Posterior vena cava (tissue), 2 donors: ENCODE measurements around the gene PPP2R5C. TPM values are rescaled to one million over a fixed set of nuclear protein-coding genes. Genes with fewer than 3 reads are reported as not detected.
"Not testable (repeated sequence)": the region's sequence is repeated elsewhere in the genome, so short reads cannot be mapped to it uniquely, and the experiment has no call there.

Experiments
- DNase-seq: peaks from one replicate; pipeline ENCODE4 v3.0.0-alpha.2; 2020; ENCODE audit warnings: low spot score
- intact Hi-C, 2 donors: fragments of 100-400 bp; cut with DNase I; formaldehyde crosslinking; loops; one replicate each; pipeline versions ENCODE4 v1.14.1 to v1.14.2; 2022 to 2023
- long read RNA-seq, 2 donors: library from polyadenylated mRNA; unstranded; transcript quantifications; one replicate each; pipeline ENCODE4 v2.0.0, GENCODE V29; 2020 to 2021
- total RNA-seq, 2 donors: library from RNA; stranded (reverse); fragmentation: NEBNext Ultra II Directional; extraction: Animal tissue kit (Norgen Biotek cat#: 25700); gene quantifications; one replicate each; pipeline ENCODE4 v1.2.1, GENCODE V29; 2021
- donor health status: DM: yes; HTN: yes; CAD: no.
- donor health status: DM: yes; HTN: yes; CAD: no.

Gene PPP2R5C
- 100 to 1,000 TPM; 132 to 135 TPM for total RNA-seq
- long read RNA-seq, donor 1, full-length matches to known transcripts = 6 of 25 reads
- long read RNA-seq, donor 1, partial matches to known transcripts = 11 of 25 reads
- long read RNA-seq, donor 1, other reads (novel, unspliced or antisense) = 8 of 25 reads
- long read RNA-seq, donor 2, transcript PPP2R5C-205 (12 exons, 1,526 nt) = major isoform, 8 of 25 reads
- long read RNA-seq, donor 2, partial matches to known transcripts = 1 of 25 reads
- long read RNA-seq, donor 2, other reads (novel, unspliced or antisense) = 16 of 25 reads

DNA sequence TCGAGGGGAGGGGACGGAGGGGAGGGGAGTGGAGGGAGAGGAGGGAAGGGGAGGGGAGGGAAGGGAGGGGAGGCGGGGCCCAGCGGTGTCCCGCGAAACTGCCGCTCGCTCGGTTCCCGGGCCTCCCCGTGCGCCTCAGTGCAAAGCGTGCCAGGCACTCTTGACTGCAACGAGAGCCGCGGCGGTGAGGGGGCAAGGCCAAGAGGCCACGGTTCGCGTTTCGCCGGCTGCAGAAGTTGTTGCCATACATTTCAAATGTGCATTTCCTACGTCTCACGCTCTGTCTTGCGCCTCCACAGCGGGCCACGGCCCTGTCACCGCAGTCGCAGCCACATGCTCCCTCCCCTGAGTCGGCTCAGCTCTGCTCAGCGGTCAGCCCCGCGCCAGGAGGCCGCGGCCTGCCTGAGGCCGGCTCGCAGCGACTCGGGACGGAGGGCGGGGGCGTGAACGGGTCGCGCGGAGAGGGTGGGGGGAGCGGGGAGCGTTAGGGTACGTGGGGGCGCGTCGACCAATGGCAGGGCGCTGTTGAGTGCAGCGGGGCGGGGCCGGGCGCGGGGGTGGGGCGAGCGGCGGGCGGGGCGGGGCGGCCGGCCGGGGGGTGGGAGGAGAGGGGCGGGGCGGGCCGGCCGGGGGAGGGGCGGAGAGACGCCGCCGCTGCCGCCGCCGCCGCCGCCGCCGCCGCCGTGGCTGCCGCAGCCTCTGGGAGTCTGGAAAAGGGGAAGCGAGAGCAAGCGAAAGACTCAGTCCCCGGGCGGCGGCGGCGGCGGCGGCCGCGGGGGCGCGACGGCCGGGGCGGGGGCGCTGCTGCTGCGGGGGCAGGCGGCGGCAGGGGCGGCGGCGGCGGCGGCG lies at the start of gene PPP2R5C:
TSS of gene PPP2R5C (plus strand) at position 678 of the 849 bp plus-strand sequence. CDS start 185 bp downstream, outside the sequence.
- intact Hi-C loops = no loop called here
- peak; percentile 97 for DNase-seq

DNA sequence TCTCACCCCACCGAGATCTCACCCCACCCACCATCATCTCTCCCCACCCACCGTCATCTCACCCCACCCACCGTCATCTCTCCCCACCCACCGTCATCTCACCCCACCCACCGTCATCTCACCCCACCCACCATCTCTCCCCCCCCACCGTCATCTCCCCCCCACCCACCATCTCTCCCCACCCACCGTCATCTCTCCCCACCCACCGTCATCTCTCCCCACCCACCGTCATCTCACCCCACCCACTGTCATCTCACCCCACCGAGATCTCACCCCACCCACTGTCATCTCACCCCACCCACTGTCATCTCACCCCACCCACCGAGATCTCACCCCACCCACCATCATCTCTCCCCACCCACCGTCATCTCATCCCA lies 49.7 kb upstream of the PPP2R5C start:
- intact Hi-C loops, DNase-seq: not testable (repeated sequence)

DNA sequence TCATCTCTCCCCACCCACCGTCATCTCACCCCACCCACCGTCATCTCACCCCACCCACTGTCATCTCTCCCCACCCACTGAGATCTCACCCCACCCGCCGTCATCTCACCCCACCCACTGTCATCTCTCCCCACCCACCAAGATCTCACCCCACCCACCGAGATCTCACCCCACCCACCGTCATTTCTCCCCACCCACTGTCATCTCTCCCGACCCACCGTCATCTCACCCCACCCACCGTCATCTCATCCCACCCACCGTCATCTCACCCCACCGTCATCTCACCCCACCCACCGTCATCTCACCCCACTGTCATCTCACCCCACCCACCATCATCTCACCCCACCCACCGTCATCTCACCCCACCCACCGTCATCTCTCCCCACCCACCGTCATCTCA lies 49.2 kb upstream of the PPP2R5C start:
- intact Hi-C loops, DNase-seq: not testable (repeated sequence)

DNA sequence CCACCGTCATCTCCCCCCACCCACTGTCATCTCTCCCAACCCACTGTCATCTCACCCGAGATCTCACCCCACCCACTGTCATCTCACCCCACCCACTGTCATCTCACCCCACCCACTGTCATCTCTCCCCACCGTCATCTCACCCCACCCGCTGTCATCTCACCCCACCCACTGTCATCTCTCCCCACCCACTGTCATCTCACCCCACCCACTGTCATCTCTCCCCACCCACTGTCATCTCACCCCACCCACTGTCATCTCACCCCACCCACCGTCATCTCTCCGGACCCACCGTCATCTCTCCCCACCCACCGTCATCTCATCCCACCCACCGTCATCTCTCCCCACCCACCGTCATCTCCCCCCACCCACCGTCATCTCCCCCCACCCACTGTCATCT lies 48.4 kb upstream of the PPP2R5C start:
- DNase-seq, intact Hi-C loops: not testable (repeated sequence)

DNA sequence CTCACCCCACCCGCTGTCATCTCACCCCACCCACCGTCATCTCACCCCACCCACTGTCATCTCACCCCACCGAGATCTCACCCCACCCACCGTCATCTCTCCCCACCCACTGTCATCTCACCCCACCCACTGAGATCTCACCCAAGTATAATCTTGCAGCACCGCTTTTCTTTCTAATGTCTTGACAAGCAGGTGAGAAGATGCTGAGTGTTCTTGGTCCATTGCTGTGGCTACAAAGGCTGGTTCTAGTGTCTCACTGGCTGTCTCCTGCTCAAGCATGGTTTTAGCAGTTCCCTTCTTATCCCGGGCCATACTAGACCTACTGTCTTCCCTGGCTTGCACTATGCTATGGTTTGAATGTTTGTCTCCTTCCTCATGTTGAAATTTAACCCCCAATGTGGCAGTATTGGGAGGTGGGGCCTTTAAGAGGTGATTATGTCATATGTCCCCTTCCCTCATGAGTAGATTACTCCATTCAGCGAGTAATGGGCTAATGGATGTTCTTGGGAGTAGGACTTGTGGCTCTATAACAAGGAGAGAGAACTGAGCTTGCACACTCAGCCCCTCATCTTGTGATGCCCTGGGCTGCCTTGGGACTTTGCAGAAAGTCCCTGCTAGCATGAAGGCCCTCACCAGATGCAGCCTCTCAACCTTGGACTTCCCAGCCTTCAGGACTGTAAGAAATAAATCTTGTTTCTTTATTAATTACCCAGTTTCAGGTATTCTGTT lies 47.7 kb upstream of the PPP2R5C start:
- no peak for DNase-seq
- intact Hi-C loops = no loop called here

DNA sequence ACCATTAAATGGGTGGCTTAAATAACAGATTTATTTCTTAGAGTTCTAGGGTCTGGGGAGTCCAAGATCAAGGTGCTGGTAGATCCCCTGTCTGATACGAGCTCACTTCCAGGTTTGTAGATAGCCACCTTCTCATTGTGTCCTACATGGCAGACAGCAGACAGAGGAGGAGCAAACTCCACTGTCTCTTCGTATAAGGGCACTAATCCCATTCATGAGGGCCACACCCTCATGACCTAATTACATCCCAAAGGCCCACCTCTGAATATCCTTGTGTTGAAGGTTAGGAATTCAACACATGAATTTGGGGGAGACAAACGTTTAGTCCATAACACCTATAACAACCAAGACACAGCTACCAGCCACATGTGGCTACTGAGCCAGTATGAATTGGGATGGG lies 47.1 kb upstream of the PPP2R5C start:
- intact Hi-C loops = no loop called here

DNA sequence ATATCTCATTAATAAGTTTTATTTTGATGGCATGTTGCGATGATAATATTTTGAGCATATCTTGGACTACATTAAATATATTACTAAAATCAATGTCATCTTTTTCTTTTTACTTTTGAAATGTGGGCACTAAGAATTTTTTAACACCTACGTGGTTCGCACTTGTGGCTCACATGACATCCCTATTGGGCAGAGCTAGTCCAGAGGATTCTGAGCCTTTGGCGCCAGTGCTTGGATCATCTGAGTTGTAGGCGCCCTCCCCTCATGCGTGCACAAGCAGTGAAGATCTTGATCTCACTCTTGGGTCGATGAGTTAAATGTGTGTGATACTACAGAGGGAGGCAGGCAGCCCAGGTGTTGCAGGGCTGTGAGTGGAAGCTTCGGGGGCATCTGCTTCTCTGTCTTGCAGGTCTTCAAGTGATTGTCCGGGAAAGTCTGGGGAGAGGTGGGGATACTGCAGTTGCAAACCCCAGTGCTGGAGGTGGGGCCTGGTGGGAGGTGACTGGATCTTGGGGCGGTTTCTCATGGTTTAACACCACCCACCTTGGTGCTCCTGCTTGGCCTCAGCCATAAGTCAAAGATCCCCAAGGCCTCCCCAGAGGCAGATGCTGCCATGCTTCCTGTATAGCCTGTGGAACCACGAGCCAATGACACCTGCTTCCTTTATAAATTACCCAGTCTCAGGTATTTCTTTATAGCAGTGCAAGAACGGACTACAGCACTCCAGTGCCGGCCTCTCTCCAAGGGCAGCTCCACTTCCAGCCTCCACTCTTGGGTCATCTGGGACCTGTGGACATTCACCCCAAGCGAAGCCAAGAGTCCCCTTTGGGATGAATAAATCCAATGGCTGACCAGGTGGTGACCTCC lies 46.1 kb upstream of the PPP2R5C start:
- no peak for DNase-seq
- intact Hi-C loops = no loop called here

More for the DNA sequence above, 47.1 kb upstream of the PPP2R5C start:
- DNase-seq = no peak

DNA sequence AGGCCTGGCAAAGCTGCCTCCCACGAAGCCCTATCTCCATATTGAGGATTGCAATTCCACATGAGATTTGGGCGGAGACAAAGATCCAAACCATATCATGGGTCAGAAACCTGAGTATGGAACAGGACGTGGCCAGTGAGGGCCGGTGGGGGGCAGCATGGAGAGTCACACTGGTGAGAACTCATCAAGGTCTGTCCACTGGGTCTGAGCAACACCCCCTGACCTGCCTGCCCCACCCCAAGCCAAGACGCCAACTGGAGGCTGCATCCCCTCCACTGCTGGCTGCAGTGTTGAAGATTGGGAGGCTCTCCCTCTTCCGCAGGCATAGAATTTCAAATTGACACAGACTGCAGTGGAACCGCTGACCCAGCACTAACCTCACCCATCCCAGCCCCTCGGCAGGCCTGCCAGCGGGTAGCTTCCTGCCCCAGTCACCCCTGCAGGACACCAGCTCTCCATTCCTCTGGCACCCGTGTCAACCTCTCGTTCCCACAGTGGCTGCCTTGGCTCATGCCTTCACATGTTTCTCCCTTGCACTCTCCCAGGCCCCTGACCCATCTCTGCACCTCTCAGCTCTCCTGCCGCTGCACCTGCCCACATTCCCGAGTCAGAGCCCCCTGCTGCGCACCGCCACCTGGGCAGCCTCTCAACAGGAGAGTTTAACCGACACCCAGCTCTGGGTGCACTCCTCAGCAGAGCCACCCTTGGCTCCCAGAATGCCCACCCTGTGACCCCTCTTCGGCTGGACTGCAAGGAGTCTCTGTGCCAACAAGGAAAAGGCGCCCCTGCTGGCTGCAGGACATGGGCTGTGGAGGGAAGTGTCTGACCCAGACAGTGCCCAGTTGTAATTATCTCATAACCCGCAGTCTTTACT lies 45.2 kb upstream of the PPP2R5C start:
- no peak for DNase-seq
- intact Hi-C loops = no loop called here

DNA sequence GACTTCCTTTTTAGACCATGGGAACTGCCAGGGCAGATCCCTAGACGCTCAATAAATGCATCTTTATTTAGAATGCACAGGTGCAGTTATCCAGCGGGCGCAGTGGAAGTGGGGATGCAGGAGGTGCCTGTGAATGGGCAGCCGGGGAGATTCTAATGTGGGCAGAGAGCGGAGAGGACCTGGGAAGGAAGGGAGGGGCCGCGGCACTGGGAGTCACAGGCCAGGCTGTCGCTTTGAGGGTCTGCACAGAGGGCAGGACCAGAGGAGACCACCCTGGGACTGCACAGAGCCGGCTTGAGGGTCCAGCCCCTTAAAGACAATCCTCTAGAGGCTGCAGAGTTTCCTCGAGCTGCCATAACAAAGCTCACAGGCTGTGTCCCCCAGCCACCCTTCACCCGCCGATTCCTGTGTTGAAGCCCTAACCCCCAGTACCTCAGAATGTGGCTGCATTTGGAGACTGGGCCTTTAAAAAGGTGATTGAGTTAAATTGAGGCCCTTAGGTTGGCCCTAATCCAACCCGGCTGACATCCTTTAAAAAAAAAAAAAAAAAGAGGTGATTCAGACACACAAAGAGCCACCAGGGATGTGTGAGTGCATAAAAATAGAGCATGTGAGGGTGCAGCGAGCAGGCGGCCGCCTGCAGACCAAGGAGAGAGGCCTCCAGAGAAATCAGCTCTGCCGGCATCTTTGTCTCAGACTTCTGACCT lies 44.4 kb upstream of the PPP2R5C start:
- intact Hi-C loops = no loop called here
- DNase-seq = no peak

DNA sequence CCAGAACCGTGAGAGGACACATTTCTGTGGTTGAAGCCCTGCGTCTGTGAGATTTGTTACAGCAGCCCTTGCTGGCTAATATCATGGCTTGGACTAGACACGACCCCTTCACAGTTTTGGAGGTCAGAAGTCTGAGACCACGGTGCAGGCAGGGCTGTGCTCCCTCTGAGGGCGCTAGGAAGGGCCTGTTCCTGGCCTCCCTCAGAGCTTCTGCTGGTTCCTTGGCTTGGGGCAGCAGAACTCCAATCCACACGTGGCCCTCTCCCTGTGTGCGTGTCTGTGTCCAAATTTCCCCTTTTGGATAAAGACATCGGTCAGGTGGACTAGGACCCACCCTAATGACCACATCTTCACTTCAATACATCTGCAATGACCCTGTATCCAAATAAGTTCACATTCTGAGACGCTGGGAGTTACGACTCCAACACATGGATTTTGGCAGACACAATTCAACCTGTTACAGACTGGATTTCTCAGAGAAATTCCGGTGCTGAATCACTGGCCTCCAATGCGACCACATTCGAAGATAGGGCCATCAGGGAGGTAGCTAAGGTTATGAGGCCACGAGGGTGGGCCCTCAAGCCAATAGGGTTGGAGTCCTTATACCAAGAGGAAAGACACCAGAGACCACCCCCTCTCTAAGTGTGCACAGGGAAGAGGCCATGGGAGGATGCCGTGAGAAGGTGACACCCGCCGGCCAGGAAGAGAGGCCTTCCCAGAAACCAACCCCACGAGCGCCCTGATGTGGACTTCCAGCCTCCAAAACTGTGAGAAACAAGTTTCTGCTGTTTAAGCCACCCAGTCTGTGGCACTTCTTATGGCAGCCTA lies 43.6 kb upstream of the PPP2R5C start:
- DNase-seq = no peak
- intact Hi-C loops = no loop called here

DNA sequence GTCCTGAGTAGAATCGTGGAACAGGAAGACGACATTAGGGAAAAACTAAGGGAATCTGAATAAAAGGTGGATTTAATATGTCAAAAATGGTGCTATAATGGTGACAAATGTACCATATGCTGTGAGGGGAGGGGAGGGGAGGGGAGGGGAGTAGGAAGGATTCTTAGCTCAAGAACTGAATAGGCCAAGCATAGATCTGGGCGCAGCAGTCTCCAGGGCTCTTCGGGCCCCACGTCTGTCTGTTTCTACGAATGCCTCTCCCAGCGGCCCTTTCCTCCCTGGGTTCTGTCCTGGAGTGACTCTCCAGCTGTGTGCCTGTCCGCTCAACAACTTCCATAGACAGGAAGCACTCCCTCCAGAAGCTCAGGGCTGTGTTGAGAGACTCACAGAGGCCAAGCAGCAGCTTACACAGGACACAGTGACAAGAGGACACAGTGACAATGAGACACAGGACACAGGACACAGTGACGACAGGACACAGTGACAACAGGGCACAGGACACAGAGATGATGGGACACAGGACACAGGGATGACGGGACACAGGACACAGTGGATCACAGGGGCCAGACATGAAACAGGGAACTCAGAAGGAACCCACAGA lies 42.4 kb upstream of the PPP2R5C start:
- DNase-seq = no peak
- intact Hi-C loops = no loop called here

DNA sequence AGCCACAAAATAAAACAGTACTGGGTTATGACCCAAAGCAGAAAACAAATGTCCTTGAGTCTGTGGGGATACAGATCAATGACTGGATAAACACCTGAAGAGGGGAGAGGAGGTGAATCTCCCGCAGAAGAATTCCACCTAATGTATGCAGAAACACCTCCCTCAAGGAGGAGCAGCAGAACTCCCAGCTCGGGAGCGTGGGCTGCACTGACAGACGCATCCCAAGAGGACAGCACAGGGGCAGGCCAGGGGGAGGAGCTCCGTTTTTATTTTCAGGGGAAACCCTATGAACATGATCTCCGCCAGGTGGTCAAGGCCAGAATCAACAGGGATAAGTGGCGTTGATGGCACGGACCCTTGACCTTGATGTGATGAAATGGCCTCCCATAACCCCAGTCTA lies 41.8 kb upstream of the PPP2R5C start:
- no peak for DNase-seq
- intact Hi-C loops = no loop called here

DNA sequence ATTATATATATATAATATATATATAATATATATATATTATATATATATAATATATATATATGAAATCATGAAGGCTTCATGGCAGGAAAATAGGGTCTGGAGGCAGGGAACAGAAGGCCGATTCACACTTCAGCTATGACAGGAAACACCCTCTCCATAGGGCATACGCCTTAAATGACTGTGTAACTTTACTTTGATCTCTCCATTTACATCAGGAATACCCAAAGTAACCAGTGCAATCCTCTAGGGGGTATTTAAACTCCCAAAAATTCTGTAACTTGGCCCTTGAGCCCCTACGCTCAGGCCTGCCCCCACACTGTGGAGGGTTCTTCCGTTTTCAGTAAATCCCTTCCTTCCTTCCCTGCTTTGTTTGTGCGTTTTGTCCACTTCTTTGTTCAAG lies 40.4 kb upstream of the PPP2R5C start:
- no peak for DNase-seq

DNA sequence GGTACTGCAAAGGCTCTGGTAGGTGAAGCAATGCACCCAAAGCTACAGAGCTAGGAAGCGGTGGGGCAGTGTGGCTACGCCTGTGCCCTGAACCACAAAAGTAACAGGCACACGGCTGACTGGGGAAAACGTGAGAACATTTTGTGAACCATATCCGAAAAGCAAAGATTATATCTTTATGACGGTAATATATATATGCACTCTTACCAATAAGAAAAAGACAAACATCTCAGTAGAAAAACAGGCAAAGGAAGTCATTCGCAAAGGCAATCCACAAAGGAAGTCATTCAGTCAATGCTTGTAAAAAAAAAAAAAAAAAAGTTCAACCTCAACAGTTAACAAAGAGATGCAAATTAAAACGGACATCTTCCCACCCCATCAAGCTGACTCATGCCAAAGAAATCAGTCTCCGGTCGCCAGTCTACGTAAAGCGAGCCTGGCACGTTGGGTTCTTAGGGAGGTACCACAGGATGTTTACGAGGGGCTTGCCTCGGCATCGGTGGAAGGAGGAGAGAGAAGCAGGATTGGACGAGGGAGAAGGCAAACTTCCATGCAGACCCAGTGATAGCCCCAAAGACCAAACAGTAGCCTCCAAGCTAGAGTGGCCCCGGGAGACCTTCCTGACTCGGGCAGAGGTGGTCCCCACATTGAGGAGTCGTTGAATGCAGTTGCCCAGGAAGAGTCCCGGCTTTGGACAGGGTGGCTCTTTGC lies 39.4 kb upstream of the PPP2R5C start:
- DNase-seq = no peak
- intact Hi-C loops = no loop called here

More for the DNA sequence above, 40.4 kb upstream of the PPP2R5C start:
- intact Hi-C loops = no loop called here

DNA sequence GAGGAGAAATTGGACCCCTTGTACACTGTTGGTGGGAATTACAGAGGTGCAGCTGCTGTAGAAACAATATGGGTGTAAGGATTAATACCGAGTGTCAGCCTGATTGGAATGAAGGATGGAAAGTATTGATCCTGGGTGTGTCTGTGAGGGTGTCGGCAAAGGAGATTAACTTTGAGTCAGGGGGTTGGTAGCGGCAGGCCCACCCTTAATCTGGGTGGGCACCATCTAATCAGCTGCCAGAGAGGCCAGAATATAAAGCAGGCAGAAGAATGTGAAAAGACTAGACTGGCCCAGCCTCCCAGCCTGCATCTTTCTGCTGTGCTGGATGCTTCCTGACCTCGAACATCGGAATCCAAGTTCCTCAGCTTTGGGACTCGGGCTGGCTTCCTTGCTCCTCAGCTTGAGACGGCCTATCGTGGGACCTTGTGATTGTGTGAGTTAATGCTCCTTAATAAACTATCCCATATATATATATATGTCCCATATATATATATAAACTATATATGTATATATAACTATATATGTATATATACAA lies 38.4 kb upstream of the PPP2R5C start:
- intact Hi-C loops = no loop called here

More for the DNA sequence above, 38.4 kb upstream of the PPP2R5C start:
- DNase-seq = no peak
